Measurements from ENCODE around the gene YDJC. TPM values are rescaled to one million over a fixed set of nuclear protein-coding genes. Genes with fewer than 3 reads are reported as not detected.

Gene YDJC
- total and polyA plus RNA-seq, 2 of the 13 experiments (the other 11 are each of a cell fraction or from before 2014, with no cell fraction given): 15.3 to 32.0 TPM

DNA sequence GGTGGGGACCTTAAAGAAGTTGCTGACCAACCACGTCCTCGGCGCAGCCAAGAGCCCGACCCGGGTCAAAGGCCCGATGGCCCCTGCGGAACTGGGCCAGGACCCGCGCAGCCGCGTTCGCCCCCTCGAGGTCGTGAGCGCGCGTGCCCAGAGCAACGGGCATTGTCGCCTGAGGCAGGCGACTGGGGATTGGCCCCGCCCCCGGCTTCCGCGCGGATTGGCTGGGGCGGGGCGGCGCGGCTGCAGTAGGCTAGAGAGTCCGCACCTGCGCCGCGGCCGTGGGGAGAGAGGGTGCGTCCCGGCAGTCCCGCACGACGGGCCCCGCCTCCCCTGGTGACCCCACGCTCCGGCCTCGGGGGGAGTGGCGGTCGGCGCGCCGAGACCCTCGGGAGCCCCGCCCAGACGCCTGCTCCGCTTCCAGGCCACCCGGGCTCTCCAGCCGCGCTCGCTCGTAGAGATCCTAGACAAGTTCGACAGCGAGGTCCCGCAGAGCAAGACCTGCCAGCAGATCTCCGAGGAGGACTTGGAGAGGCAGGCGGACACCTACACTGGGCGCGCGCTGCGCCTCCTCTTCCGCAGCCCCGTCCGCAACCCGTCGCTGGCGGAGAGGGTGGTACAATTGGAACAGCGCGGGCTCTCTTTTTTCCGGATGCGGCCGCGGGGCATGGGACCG lies 27.7 kb upstream of the YDJC start (continued):
- no peak for TF ChIP-seq ZNF646 (CRISPR knock-in tag; IDR thresholded peaks at IDR 0.05)
- peak; percentile 14 for TF ChIP-seq ZSCAN21 (CRISPR knock-in tag; IDR thresholded peaks at IDR 0.05; ENCODE audit: borderline replicate concordance)
- no peak for TF ChIP-seq SSRP1 (CRISPR knock-in tag; IDR thresholded peaks at IDR 0.05)
- peak; percentile 57 for TF ChIP-seq YY1 (IDR thresholded peaks at IDR 0.05; ENCODE audit: insufficient read depth, insufficient replicate concordance, low read depth, low read length)
- TF ChIP-seq ZNF556 (CRISPR knock-in tag; IDR thresholded peaks at IDR 0.05; ENCODE audit: borderline replicate concordance): 0 out of 2 replicates have a peak, but pooled peaks have one; percentile 21
- TF ChIP-seq ZNF121 (CRISPR knock-in tag; IDR thresholded peaks at IDR 0.05): 0 out of 2 replicates have a peak, but pooled peaks have one; percentile 35
- no peak; the same call in none of the 2 replicates for TF ChIP-seq ZNF605 (CRISPR knock-in tag; IDR thresholded peaks at IDR 0.05)
- TF ChIP-seq ZNF816 (CRISPR knock-in tag; IDR thresholded peaks at IDR 0.05; ENCODE audit: borderline replicate concordance): peak; percentile 90; the same call in 1 of the 2 replicates
- peak; percentile 93 for TF ChIP-seq ZNF607 (CRISPR knock-in tag; IDR thresholded peaks at IDR 0.05; ENCODE audit: borderline replicate concordance)
- peak; percentile 62; the same call in 1 of the 2 replicates for TF ChIP-seq FOXC1 (CRISPR knock-in tag; IDR thresholded peaks at IDR 0.05; ENCODE audit: borderline replicate concordance)
- no peak for TF ChIP-seq SRF (IDR thresholded peaks at IDR 0.05; ENCODE audit: low read depth, low read length)
- no peak for TF ChIP-seq XBP1 (CRISPR knock-in tag; IDR thresholded peaks at IDR 0.05)
- no peak for TF ChIP-seq ELF1 (CRISPR knock-in tag; IDR thresholded peaks at IDR 0.05)
- no peak; the same call in 1 of the 2 replicates for TF ChIP-seq ARID5B (CRISPR knock-in tag; IDR thresholded peaks at IDR 0.05)
